PC-3 (cell line): Measurements from ENCODE around the gene SHC4. TPM values are rescaled to one million over a fixed set of nuclear protein-coding genes. Genes with fewer than 3 reads are reported as not detected.

Source experiments
- ATAC-seq: fragments of 200-7000 bp; cut with Tn5 transposase; 2 replicates; pipeline ENCODE4 v1.9.1; 2020; ENCODE audit warnings: mild to moderate bottlenecking, moderate library complexity
- BruUV-seq: library from RNA; stranded (reverse); fragments of 400-500 nt; replicated peaks from 2 replicates; lab custom pipeline; 2021; lab: Mats Ljungman, UMichigan
- CTCF ChIA-PET: fragments of 300-600 bp; sonication (Branson Sonifier 250); formaldehyde crosslinking; loops from one replicate; lab custom pipeline; 2022; ENCODE audit warnings: antibody characterized with exemption; lab: Charles Lee
- POLR2A ChIA-PET: fragments of 300-600 bp; sonication (Branson Sonifier 250); formaldehyde crosslinking; loops from one replicate; lab custom pipeline; 2022; ENCODE audit warnings: antibody characterized with exemption; ENCODE audit not compliant: unreplicated experiment; lab: Charles Lee
- DNase-seq: peaks from one replicate; pipeline ENCODE4 v3.0.0-alpha.2; 2015
- H2AFZ ChIP-seq: fragments of 300-600 bp; sonication (generic); 2 replicates; pipeline ENCODE4 v1.6.0; 2016; ENCODE audit warnings: antibody characterized with exemption, low read length
- H3F3A ChIP-seq: fragments of 300-600 bp; sonication (generic); one replicate; pipeline ENCODE4 v1.6.0; 2017; ENCODE audit warnings: antibody characterized with exemption, low read length, control low read depth, mild to moderate bottlenecking; ENCODE audit not compliant: unreplicated experiment
- H3K27ac ChIP-seq: fragments of 300-600 bp; sonication (generic); 2 replicates; pipeline ENCODE4 v1.5.1; 2016; ENCODE audit warnings: mild to moderate bottlenecking, low read length
- H3K27me3 ChIP-seq: fragments of 300-600 bp; sonication (generic); 2 replicates; pipeline ENCODE4 v1.6.1; 2016; ENCODE audit warnings: low read length, mixed read lengths
- H3K36me3 ChIP-seq: fragments of 300-600 bp; sonication (generic); 2 replicates; pipeline ENCODE4 v1.6.1; 2016; ENCODE audit warnings: low read depth, mixed run types, low read length, mixed read lengths
- H3K4me1 ChIP-seq: fragments of 300-600 bp; sonication (generic); 2 replicates; pipeline ENCODE4 v1.5.1; 2016; ENCODE audit warnings: low read length; ENCODE audit not compliant: insufficient read depth
- H3K4me2 ChIP-seq: fragments of 300-600 bp; sonication (generic); 2 replicates; pipeline ENCODE4 v1.6.0; 2016; ENCODE audit warnings: low read length
- H3K4me3 ChIP-seq: fragments of 300-600 bp; sonication (generic); 2 replicates; pipeline ENCODE4 v1.5.1; 2016; ENCODE audit warnings: mild to moderate bottlenecking, low read length, mixed read lengths
- H3K79me2 ChIP-seq: fragments of 300-600 bp; sonication (generic); 2 replicates; pipeline ENCODE4 v1.6.1; 2017; ENCODE audit warnings: low read length, mixed read lengths
- H3K9ac ChIP-seq: fragments of 300-600 bp; sonication (generic); 2 replicates; pipeline ENCODE4 v1.6.0; 2016; ENCODE audit warnings: mild to moderate bottlenecking, low read length
- H3K9me2 ChIP-seq: fragments of 300-600 bp; sonication (generic); replicated peaks from 2 replicates; pipeline ENCODE4 v1.6.1; 2016; ENCODE audit warnings: mixed run types, low read length, mixed read lengths
- H3K9me3 ChIP-seq: fragments of 300-600 bp; sonication (generic); 2 replicates; pipeline ENCODE4 v1.6.1; 2016; ENCODE audit warnings: low read length, mixed read lengths
- H4K20me1 ChIP-seq: fragments of 300-600 bp; sonication (generic); 2 replicates; pipeline ENCODE4 v1.6.1; 2016; ENCODE audit warnings: low read length, mixed read lengths
- EZH2 ChIP-seq: fragments of 300-600 bp; sonication (generic); IDR thresholded peaks from one replicate; pipeline ENCODE4 v1.6.1; 2017; ENCODE audit warnings: antibody characterized with exemption, mild to moderate bottlenecking, low read length; ENCODE audit not compliant: unreplicated experiment
- EZH2phosphoT487 ChIP-seq: fragments of 300-600 bp; sonication (generic); IDR thresholded peaks from 2 replicates; pipeline ENCODE4 v1.6.1; 2018; ENCODE audit warnings: mild to moderate bottlenecking, antibody characterized with exemption, low read length, borderline replicate concordance
- intact Hi-C: fragments of 100-400 bp; cut with micrococcal nuclease; formaldehyde crosslinking; loops from 2 replicates; pipeline ENCODE4 v1.9.0; 2023
- total RNA-seq: library from RNA; depleted of rRNA; stranded (reverse); fragments of >200 nt; gene quantifications from 2 replicates; pipeline ENCODE4 v1.2.3, GENCODE V29; 2014
- TF ChIP-seq, protein P1 (sequence below): fragments of 300-600 bp; sonication (generic); conservative IDR thresholded peaks from 2 replicates; pipeline ENCODE4 v1.5.1; 2017; ENCODE audit warnings: antibody characterized with exemption, low read depth, mild to moderate bottlenecking, low read length

Gene SHC4
- total RNA-seq, 1 experiment from 2014 or later: 2.4 TPM

GRCh38 chr15:48796521-48796920 is 167.2 kb downstream of the SHC4 start:
- TF ChIP-seq, protein P1, sequence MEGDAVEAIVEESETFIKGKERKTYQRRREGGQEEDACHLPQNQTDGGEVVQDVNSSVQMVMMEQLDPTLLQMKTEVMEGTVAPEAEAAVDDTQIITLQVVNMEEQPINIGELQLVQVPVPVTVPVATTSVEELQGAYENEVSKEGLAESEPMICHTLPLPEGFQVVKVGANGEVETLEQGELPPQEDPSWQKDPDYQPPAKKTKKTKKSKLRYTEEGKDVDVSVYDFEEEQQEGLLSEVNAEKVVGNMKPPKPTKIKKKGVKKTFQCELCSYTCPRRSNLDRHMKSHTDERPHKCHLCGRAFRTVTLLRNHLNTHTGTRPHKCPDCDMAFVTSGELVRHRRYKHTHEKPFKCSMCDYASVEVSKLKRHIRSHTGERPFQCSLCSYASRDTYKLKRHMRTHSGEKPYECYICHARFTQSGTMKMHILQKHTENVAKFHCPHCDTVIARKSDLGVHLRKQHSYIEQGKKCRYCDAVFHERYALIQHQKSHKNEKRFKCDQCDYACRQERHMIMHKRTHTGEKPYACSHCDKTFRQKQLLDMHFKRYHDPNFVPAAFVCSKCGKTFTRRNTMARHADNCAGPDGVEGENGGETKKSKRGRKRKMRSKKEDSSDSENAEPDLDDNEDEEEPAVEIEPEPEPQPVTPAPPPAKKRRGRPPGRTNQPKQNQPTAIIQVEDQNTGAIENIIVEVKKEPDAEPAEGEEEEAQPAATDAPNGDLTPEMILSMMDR: no peak
- TF ChIP-seq EZH2phosphoT487 (no peak), EZH2 (no peak)
- Histone ChIP-seq H3K9me2 (no peaks in the 10 kb centered on the region), H3K4me3 (0 out of 2 replicates have a peak overlapping the region, but pooled peaks have one; percentile 6), H3K4me2 (peak overlapping the region; percentile 68), H3K9ac (peak overlapping the region; percentile 57), H3F3A (peaks cover 4% of the 10 kb centered on the region), H2AFZ (no peak overlapping the region), H3K9me3 (no peaks in the 10 kb centered on the region), H3K27ac (peak overlapping the region; percentile 94), H4K20me1 (no peaks in the 10 kb centered on the region), H3K27me3 (no peaks in the 10 kb centered on the region), H3K36me3 (peaks cover 9% of the 10 kb centered on the region), H3K4me1 (peaks cover 45% of the 10 kb centered on the region), H3K79me2 (peaks cover 39% of the 10 kb centered on the region)
- ChIA-PET POLR2A (no interaction called here), CTCF (no interaction called here)
- intact Hi-C loops: loop anchor here (2.0 kb wide), 1 partner anchor 16 kb away; no protein-coding TSS in a partner anchor
- BruUV-seq: TSS peak; percentile 86
- ATAC-seq: no peak
- DNase-seq: no peak

DNA sequence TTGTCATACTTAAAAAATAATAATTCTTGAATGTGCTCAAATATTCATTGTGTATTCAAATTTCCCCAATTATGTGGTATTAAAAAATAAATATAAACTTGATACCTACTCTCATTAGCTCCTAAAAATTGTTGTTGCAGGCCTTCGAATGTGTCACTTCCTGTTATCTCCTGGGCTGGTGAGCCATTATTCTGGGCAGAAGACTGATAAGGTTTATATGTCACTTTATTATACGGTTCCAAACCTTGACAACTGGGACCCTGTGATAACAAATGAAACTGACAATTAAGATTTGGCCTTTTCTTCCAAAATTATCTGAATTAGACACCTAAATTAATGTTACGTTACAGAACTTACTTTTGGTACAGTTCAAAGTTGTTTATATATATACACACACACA is 167.8 kb downstream of the SHC4 start:
- DNase-seq: no peak
- H3K4me3 ChIP-seq: no peak overlapping the region
- ATAC-seq: no peak
- no peaks in the 10 kb centered on the region for H3K9me3 ChIP-seq
- ChIA-PET CTCF (no interaction called here), POLR2A (no interaction called here)
- no TSS peak for BruUV-seq
- peaks cover 34% of the 10 kb centered on the region for H3K79me2 ChIP-seq
- peaks cover 9% of the 10 kb centered on the region for H3K36me3 ChIP-seq
- intact Hi-C loops: loop anchor here (2.0 kb wide), 1 partner anchor 15 kb away; no protein-coding TSS in a partner anchor
- peaks cover 4% of the 10 kb centered on the region for H3F3A ChIP-seq
- TF ChIP-seq, protein P1: no peak
- TF ChIP-seq EZH2 (no peak), EZH2phosphoT487 (no peak)
- no peaks in the 10 kb centered on the region for H3K9me2 ChIP-seq
- no peaks in the 10 kb centered on the region for H4K20me1 ChIP-seq
- H3K27me3 ChIP-seq: no peaks in the 10 kb centered on the region
- H2AFZ ChIP-seq: no peak overlapping the region
- peaks cover 40% of the 10 kb centered on the region for H3K4me1 ChIP-seq
- no peak overlapping the region for H3K4me2 ChIP-seq
- peak overlapping the region; percentile 94 for H3K27ac ChIP-seq
- no peak overlapping the region for H3K9ac ChIP-seq

GRCh38 chr15:48794697-48795134 is 169.0 kb downstream of the SHC4 start:
- H3K4me3 ChIP-seq: no peak overlapping the region
- ChIA-PET POLR2A (no interaction called here), CTCF (no interaction called here)
- peaks cover 12% of the 10 kb centered on the region for H3K36me3 ChIP-seq
- H3K9me3 ChIP-seq: no peaks in the 10 kb centered on the region
- no peak for ATAC-seq
- peaks cover 36% of the 10 kb centered on the region for H3K4me1 ChIP-seq
- TF ChIP-seq, protein P1: no peak
- TF ChIP-seq EZH2 (no peak), EZH2phosphoT487 (no peak)
- H3K27ac ChIP-seq: peak overlapping the region; percentile 24; the same call in 1 of the 2 replicates
- H2AFZ ChIP-seq: no peak overlapping the region
- H3F3A ChIP-seq: peaks cover 4% of the 10 kb centered on the region
- intact Hi-C loops: no loop called here
- peaks cover 22% of the 10 kb centered on the region for H3K79me2 ChIP-seq
- no TSS peak for BruUV-seq
- no peak overlapping the region for H3K9ac ChIP-seq
- H3K4me2 ChIP-seq: no peak overlapping the region
- peak; percentile 29 for DNase-seq
- H3K27me3 ChIP-seq: no peaks in the 10 kb centered on the region
- no peaks in the 10 kb centered on the region for H3K9me2 ChIP-seq
- no peaks in the 10 kb centered on the region for H4K20me1 ChIP-seq
